Cortex of kidney (tissue), 1 donor: ENCODE measurements around the gene RAB3A.
A peak's percentile ranks its signal among the peaks of the same experiment; 100 is the strongest.
"Not testable (repeated sequence)": the region's sequence is repeated elsewhere in the genome, so short reads cannot be mapped to it uniquely, and the experiment has no call there.

Experiments used
- DNase-seq: peaks from one replicate; lab custom pipeline; 2025; lab: John Stamatoyannopoulos, UW

The RAB3A gene

GRCh38 chr19:18167975-18168645, 35.7 kb downstream of the RAB3A start:
- no peak for DNase-seq

- no peak for DNase-seq
These were observed 36.8 kb downstream of the RAB3A start for GRCh38 chr19:18167011-18167410.

DNA sequence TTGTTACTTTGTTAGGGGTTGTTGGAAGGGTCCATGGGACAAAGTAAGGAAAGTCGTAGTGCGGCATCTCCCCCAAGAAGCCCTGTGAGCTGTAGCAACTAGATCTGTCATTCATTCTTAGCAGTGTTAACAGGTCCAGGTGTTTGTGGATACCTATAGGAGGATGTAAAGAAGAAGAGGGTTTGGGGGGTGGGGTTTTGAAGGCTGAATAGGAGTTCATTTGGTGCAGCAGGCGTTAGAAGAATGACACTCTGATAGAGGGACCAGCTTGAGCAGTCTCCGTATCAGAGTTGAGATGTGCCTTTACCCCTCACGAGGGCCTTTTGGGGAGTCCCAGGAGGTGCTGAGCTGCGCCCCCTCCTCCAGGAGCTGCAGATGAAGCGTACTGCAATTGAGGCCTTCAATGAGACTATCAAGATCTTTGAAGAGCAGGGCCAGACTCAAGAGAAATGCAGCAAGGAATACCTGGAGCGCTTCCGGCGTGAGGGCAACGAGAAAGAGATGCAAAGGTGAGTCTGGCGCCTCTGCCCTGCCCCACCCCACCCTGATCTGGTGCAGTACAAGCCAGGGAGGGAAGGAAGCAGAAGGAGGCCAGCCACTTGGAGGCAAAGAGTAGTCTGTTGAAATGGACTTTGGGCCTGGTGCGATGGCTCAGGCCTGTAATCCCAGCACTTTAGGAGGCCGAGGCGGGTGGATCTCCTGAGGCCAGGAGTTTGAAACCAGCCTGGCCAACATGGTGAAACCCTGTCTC, 37.9 kb downstream of the RAB3A start:
- no peak for DNase-seq

GRCh38 chr19:18164072-18164471, 39.8 kb downstream of the RAB3A start:
- no peak for DNase-seq

GRCh38 chr19:18161636-18162002, 42.2 kb downstream of the RAB3A start:
- DNase-seq, result no peak

GRCh38 chr19:18160971-18161635, 42.7 kb downstream of the RAB3A start:
- DNase-seq, result no peak

GRCh38 chr19:18160493-18160970, 43.3 kb downstream of the RAB3A start:
- no peak for DNase-seq

DNA sequence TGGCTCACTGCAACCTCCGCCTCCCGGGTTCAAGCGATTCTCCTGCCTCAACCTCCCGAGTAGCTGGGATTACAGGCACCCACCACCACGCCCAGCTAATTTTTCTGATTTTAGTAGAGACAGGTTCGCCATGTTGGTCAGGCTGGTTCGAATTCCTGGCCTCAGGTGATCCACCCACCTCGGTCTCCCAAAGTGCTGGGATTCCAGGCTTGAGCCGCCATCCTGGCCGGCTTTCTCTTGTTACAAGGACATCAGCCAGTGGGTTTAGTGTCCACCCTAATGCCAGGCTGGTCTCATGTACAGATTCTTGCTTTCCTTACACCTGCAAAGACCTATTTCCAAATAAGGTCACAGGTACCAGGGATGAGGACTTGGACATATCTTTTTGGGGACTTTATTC, 44.0 kb downstream of the RAB3A start:
- no peak for DNase-seq

- DNase-seq, result not testable (repeated sequence)
These were observed 44.7 kb downstream of the RAB3A start for GRCh38 chr19:18159059-18159616.

- no peak for DNase-seq
These were observed 45.4 kb downstream of the RAB3A start for GRCh38 chr19:18158467-18158866.

DNA sequence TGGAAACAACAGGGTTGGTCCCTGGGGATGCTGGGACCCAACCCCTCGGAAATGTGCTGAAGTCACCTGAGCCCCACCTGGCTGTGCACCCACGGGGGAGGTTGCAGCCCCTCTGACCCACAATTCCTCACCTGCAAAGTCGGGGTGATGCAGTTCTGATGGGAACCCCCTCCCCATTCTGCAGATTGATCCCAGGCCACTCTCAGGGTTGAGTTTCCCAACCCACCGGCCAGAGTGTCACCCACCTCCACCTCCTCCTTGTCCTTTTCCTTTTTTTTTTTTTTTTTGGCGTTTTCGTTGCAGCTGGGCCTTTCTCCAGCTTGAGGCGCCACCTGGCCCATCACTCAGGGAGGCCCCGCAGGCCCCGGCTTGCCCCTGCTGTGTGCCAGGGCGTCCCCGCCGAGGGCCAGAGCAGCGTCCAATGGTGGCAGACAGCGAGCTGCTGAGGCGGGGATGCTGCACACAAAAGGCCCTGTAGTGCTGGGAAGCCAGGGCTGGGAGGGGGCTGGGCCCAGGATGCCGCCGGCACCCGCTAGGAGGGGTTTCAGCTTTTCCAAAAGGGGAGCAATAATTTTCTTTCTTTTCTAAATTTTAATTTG, 46.3 kb downstream of the RAB3A start:
- DNase-seq, result no peak

GRCh38 chr19:18156841-18157464, 46.9 kb downstream of the RAB3A start:
- DNase-seq, result no peak

- no peak for DNase-seq
These were observed 47.6 kb downstream of the RAB3A start for GRCh38 chr19:18156268-18156667.

- no peak for DNase-seq
These were observed 48.5 kb downstream of the RAB3A start for GRCh38 chr19:18155095-18156087.

- no peak for DNase-seq
These were observed 50.2 kb downstream of the RAB3A start for GRCh38 chr19:18153556-18154134.

- DNase-seq, result peak; percentile 77
These were observed 50.9 kb downstream of the RAB3A start, which contains the start of gene PIK3R2 for GRCh38 chr19:18152817-18153555. Gene PIK3R2, plus strand, starts transcription at chr19:18153163. Its CDS starts 2,717 bp downstream, at chr19:18155880.

GRCh38 chr19:18152442-18152816, 51.4 kb downstream of the RAB3A start:
- DNase-seq, result no peak

DNA sequence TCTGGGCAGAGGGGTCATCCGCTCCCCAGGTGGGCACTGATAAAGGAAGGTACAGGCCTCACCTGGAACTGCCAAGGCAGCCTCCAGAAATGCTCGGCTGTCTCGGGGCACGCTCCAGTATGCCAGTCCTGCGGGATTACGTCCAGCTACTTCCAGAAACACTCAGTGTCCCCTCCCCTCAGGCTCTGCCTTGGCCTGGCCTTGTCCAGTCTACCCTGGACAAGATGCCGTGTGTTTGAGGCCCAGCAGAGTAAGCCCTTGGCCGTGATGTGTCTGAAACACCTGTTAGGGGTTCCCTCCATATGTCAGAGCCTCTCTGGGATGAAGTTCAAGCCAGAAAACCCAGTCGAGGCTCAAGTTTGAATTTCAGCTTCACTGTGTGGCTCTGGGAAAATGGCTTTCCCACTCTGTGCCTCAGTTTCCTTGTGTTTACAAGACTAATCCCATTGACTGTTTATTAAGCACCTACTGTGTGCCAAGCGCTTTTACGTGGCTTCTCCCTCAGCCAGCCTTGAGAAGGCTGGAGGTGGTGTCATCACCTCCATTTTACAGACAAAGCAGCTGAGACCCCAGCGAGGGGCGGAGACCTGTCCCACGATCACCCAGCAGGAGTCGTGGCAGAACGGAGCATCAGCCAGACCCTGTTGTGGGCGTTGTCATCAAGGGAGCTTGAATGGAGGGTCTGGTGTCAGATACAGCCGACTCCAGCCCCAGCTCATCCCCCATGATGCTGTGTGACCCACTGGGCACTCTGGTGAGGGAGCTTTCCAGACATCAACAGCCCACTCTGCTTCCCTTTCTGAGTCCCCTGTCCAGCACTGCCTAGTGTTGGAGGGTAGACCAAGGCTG, 52.8 kb downstream of the RAB3A start:
- no peak for DNase-seq
